ENCODE results near the gene NDRG2.
"Not testable (repeated sequence)": the region's sequence is repeated elsewhere in the genome, so short reads cannot be mapped to it uniquely, and the experiment has no call there.

Gene NDRG2

DNA sequence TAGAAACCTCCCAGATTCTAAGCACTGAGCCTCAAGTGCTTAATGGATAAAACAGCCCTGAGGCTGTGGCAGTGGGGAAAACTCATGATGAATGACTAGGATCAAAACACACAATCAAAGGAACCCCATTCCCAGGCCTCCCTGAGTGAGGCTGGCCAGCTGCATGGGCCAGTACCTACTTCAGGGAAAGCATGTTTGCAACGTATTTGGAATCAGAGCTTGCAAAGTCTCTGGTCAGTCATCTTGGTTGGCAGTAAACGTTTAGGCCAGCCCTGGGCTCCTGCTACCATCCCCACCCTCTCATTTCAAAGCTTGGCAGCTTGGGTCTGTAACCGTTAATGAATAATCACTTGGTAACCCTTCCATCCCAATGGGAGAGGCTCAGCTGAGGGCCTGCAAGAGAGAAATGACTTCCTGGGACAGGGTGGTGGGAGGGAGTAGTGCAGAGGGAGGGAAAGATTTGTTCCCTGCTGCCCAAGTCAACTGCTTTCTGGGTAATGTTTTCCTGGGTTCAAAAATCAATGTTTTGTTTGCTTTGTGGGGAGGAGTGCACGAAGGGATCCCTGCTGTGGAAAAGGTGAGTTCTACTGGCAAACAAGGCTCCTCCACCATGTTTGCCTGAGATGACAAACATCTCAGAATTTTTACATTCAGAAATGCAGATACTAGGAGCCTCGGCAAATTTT, 30.7 kb upstream of the NDRG2 start:
- DNase-seq, result no peak

DNA sequence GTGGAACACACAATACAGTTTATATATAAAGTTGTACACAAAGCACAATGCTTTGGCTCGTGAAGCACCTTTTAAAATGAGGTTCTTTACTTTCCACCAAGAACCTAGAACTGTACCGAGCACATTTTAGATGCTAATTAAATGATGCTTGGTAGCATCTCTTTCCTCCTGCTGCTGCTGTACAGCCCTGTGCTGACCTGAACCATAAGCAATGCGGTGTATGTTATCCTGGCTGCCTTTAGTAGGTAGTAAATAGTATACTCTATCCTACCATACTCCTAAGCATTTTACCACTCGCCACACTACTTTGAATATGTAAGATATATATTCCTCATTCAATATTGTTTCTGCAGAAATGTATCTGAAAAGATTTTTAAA, 29.9 kb upstream of the NDRG2 start:
- no peak for DNase-seq

DNA sequence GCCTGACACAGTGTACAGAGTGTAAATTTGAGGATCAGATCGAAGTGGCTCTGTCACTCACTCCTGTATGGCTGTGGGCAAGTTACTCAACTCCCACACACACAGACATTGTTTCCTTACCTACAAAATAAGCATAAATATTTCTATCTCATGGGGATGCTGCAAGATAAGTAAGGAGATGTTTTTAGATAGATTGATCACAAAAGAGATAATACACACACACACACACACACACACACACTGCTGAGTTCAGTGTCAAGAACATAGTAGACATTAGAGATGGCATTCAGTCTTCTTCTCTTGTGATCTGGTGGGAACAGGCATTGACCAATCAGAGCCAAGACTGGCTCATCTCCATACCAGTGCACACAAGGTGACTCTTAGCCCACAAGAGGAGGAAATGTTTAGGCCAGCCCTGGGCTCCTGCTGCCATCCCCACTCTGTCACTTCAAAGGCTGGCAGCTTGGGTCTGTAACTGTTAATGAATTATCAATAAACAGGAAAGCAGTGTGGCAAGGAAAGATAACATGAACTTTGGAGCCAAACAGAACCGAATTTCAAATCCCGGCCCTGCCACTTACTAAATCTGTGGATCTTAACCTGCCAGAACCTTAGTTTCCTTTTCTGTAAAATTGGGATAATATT, 29.4 kb upstream of the NDRG2 start:
- DNase-seq, result no peak

DNA sequence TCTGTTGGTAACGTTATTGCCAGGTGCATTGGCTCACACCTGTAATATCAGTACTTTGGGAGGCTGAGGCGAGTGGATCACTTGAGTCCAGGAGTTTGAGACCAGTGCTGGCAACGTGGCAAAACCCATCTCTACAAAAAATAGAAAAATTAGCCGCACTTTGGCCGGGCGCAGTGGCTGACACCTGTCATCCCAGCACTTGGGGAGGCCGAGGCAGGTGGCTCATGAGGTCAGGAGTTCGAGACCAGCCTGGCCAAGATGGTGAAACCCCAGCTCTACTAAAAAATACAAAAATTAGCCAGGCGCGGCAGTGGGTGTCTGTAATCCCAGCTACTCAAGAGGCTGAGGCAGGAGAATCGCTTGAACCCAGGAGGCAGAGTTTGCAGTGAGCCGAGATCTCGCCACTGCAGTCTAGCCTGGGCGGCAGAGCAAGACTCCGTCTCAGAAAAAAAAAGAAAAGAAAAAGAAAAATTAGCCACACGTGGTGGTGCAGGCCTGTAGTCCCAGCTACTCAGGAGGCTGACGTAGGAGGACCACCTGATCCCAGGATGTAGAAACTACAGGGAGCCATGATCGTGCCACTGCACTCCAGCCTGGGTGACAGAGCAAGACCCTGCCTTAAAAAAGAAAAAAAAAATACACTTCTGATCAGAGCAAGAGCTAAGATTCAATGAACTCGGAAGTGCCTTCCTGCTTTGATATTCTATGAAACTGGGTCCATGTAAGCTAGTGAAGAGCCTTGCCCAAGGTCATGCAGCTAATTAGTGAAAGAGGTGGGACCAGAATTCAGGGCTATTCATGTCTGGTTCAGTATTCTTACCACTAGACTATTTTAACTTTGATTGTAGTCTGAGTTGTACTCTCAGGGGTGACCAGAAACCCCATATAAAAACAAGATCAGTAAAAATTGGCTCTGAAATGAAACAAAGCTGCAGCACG, 28.6 kb upstream of the NDRG2 start:
- no peak for DNase-seq

DNA sequence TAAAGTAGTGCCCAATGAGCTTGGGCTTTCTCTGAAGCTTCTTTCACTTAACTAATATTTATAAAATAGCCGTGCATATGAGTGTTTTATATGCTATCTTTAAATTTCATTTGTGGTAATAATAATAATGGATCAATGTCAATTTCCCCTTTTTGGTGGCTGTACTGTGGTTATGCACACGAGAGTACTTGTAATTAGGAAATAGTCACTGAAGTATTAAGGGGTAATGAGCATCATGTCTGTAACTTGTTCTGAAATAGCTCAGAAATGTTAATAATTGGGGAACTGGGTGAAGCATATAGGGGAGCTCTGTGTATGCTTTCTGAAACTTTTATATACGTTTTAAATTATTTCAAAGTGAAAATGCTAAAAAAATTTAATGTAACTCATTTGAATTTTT, 25.7 kb upstream of the NDRG2 start:
- no peak for DNase-seq

DNA sequence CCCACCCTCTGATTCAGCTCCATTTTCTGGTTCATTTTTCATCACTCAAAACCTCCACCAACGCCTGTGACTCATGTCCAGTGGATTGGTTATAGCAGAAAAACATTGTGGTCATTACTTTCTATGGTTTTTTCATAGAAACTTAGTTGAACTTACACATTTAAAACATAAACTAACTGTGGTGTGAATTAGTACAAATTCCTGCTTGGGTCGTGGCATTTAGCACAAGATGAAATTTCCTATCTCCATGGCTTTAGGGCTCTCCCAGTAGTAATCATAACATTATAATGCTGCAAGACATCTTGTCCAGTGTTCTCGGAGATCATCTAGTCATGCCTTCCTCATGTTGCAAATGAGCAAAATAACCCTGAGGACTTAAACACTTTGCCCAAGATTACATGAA, 24.4 kb upstream of the NDRG2 start:
- no peak for DNase-seq

DNA sequence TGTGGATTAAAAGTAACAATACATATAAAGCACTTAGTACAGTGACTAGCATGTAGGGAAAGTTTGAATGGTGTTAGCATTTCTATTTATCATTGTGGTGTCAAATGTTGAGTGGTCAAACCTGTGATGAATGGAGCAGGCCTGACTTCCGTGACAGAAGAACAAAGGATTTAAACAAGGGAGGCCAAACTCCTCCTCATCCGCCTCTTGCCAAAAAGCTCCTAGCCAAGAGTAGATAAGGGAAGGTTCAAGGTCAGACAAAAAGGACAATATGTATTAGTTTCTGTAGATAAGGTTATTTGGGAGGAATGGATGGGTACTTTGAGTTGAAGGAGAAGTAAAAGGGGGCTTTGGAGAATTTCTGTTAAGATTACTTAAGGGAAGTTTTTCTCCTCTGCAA, 23.8 kb upstream of the NDRG2 start:
- no peak for DNase-seq

DNA sequence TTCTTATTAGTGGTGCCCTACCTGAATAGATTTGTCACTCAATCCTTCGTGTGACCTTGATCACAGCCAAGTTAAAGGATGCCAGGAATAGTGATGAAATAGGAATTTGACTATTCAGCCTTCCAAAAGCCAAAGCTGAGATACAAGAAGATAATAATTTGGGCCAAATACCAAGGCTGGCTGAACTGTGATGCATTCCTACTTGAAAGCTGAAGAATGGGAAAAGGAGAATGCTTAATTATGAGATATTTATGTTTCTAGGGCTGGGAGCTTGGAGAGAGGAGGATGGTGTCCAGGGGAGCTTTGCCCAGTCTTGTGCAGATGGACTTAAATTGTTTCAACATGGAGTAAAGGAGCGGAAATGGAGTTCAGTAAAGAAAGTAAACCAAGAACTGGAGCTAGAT, 22.5 kb upstream of the NDRG2 start:
- no peak for DNase-seq

DNA sequence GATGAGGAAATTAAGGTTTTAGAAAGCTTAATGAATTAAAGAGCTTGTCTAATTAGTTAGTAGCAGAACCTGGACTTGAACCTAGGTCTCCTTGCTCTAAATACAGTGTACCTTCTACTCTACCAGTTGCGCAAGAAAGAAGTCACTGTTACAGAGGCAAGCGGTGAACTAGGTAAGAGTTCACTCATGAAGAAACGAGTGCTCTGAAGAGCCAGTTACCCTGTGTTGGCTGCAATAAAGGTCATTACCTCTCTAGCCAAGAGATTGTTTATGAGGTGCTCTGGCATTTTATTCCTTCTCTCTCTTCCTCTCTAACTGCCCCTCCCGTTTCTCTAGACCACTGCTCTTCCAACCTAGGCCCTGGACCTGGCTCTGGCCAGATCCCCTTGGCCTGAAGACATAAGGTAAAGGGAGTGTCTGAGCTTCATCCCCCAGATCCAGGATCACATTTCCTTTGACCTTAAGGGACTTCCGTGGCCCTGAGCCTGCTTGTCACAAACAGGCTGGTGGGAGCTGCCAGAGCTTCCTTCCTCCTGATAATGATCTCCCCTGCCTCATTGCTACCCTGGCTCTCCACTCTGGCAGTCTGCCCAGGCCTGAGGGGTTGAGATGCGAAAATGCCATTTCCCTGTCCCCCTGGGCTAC, 19.2 kb upstream of the NDRG2 start:
- DNase-seq, result no peak

DNA sequence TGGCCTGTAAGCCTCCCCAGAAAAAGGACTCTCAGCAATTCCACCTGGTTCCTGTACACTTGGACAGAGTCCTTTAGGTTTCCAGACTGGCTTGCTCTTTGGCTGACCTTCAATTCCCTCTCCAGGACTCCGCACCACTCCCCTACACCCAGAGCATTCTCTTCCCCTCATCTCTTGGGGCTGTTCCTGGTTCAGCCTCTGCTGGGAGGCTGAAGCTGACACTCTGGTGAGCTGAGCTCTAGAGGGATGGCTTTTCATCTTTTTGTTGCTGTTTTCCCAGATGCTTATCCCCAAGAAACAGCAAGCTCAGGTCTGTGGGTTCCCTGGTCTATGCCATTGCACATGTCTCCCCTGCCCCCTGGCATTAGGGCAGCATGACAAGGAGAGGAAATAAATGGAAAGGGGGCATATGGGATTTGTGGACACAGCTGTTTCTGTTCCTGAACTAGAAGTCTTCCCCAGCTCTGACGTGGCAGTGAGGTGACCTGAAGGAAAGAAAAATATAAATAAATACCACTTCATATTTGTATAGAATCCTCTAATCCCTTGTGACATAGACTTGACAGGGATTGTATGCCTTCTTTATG, 18.6 kb upstream of the NDRG2 start:
- DNase-seq, result no peak

DNA sequence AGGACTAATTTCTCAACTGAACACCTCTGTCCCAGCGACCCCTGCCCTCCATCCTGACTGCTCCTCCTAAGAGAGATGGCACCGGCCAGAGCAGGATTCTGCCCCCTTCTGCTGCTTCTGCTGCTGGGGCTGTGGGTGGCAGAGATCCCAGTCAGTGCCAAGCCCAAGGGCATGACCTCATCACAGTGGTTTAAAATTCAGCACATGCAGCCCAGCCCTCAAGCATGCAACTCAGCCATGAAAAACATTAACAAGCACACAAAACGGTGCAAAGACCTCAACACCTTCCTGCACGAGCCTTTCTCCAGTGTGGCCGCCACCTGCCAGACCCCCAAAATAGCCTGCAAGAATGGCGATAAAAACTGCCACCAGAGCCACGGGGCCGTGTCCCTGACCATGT, 18.1 kb upstream of the NDRG2 start:
- no peak for DNase-seq

DNA sequence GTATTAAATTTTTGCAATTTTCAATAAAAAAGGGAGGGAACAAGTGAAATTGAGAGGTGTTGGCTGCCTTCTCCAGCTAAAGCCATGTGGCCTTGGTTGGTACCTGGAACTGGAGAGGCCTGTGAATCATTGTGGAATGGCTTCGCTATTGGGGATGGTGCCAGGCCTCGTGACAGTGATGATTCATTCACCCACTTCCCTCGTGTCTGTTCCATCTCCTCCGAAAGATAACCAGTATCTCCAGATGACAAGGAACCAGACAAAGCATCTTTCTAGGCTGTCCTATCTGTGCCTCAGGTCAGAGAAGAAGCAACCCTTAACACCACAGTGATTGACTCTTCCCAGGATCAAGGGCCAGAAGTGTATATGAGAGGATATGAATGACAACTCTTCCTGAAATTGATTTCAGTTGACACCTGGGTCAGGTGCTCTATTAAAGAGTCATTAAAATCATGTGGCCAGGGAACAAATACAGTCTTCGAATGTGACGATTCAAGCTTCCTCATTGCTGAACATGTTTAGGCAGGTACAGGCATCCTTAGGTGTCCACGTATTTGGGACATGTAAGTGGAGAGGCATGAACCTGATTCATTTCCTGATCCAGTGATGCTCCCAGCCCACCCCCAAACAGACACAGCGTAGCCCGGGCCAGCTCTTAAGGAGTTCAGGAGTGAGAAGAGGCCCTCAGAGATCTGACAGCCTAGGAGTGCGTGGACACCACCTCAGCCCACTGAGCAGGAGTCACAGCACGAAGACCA, 17.0 kb upstream of the NDRG2 start, which contains the start of gene RNASE7:
Gene RNASE7 (plus strand): TSS at position 687 of the 758 bp plus-strand sequence. CDS start 631 bp downstream, outside the sequence.
- DNase-seq, result no peak

DNA sequence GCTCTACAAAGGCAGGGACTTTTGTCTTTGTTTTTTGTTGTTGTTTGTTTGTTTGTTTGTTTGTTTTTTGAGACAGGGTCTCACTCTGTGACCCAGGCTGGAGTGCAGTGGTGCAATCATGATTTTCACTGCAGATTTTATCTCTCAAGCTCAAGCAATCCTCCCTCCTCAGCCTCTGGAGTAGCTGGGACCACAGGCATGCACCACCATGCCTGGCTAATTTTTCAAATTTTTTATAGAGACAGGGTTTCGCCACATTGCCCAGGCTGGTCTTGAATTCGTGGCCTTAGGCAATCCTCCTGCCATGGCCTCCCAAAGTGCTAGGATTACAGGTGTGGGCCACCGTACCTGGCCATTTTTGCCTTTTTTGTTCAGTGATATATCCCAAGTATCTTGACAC, 16.1 kb upstream of the NDRG2 start:
- DNase-seq, result not testable (repeated sequence)

DNA sequence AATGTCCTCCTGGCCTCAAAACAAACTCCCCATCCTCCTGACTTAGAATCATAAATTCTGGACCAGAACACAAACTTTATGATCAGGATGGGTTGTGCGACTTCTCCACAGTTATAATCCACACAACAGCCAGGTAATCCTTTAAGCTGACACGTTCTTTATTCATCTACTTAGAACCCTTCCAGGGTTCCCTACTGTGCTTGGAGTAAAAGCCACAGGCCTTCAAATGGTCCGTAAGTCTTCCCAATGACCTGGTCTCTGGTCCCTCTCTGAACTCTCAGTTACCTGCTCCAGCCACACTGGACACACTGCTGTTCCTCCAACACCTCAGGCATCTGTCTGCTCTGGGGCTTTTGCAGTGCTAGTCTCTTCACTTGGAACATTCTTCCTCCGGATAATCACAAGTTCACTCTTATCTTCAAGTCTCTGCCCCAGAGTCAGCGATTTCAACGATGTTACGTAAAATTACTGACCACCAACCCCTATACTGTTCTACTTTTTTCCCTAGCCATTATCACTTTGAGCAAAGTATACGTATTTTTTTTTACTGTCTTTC, 15.6 kb upstream of the NDRG2 start:
- no peak for DNase-seq

DNA sequence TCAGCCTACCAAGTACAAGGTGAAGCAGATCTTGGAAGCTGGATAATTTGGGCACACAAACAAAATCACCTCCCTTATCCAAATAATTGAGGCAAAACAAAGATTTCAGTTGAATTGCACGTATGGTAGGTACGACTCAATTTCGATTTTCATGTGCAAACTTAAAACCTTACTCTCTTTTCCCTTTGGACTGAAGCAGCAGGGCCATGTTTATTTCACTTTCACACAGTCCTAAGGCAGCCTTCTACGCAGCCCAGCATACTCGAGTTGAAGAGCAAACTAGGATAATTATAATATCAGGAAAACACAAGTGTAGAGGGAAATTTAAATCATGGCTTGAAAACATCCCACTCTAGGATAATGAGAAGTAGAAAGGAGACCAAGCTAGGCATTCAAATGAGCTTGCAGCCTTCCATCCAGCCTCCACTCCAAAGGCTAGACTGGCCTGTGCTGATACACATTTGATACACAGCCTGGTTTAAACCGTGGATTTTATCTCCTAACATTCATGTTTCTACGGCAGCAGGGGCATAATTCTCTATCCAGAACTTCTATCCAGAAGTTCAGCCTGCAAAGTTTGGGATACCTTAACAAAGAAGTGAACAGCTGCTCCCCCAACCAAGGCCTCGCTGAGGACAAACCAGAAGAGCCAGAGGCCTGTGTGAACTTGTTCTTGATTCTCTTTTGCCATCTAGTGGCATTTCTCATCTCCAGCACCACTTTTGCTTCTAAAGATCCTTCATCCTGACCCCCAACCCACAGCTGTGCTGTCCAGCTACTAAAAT, 14.9 kb upstream of the NDRG2 start:
- peak; percentile 69 for DNase-seq

DNA sequence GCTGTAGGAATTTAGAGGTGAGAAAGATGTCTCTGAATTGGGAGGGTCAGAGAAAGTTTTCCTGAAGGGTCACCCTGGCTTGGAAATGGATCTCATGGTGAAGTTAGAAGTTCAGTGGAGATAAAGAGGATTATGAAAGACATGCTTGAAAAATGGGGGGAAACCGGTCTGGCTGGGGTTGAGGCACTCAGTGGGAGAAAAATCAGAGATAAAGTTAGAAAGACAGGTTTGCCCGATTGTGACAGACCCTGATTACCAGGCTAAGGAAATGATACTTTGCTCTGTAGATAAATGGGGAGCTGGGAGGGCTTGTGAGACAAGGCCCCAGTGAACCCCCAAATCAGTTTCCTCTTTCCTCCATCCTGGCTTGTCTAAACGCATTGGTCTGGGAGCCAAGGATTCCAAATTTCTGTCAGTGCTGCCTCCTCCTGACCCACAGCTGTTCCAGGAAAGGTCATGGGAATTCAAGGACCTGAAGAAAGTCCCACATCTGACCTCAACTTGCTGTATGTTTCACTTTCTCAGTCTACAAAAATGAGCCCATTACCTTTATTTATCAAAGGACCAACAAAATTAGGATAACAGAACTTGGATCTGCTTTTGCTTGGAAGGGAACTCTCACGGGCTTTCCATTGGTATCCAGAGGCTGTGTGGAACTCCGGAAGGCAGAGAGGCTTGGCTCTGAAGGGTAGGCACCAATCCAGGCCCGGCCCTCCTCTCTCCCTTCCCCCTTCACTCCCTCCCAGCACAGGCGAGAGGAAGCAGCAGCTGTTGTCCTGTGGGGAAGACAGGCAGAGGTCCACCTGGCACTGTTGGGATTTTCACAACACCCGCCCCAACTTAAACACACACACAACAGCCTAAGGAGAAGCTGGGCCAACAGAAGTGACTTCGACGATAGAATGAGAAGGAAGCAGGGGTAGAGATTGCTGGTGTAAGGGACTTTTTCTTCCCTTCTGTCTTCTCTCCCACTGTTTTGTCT, 13.9 kb upstream of the NDRG2 start:
- DNase-seq, result peak; percentile 92

DNA sequence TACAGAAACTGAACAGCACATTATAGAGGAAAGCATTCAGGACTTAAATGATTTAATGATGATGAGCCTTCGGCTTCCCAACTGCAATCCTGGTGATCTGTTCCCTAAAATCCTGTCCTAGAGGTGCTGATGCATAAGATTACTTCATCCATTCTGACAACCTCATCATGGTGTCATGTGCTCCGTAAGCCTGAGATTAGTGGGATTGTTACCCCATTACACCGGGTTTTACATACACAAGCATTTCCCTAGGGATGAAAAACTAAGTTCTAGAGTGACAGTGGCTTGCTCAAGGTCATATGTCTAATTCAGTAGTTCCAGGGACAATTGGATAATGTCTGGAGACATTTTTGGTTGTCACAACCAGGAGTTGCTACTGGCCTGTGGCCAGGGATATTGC, 12.3 kb upstream of the NDRG2 start:
- DNase-seq, result no peak

DNA sequence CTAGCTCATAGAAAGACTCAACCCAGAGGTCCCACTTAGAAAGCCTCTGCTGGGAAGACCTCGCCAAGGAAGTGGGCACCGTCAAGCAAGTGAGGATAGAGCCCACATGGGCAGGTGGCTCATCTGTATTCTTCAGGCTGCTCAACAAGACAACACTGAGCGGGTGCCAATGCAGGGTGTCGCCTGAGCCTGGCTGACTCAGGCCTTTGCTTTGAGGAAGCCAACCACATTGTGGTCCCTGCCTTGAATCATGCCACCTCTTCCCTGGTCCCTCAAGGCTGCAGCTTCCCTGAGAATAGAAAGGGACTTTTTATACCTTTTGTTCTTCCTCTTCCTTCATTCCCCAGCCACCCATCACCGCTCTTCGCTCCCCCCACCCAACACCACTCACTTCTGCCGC, 11.9 kb upstream of the NDRG2 start:
- no peak for DNase-seq

DNA sequence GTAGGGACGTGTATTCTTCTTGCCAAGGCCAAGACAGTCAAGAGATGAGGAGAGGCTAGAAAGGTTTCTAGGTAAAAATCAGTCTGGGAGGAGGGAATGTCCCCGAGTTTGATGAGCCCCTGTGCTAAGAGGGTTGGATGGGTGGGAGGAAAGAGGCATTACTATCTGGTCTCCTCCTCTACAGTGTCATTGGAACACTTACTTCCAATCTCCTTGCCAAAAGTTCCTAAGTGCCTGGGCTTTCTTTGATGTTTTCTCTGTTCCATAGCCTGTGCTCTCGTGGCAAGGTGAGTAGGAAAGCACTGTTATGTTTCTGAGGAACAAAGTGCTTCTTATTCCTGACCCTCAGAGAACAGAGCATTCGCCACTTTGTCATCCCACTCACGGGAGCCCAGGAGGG, 9.8 kb upstream of the NDRG2 start, which contains the start of gene RNASE13:
Gene RNASE13 (minus strand): TSS at position 101 of the 400 bp plus-strand sequence. CDS start 519 bp downstream, outside the sequence.
- DNase-seq, result no peak

Measured in femur (tissue), 1 donor.